ENCODE data around the gene COG5. TPM values are rescaled to one million over a fixed set of nuclear protein-coding genes. Genes with fewer than 3 reads are reported as not detected.
"Not testable (repeated sequence)": the region's sequence is repeated elsewhere in the genome, so short reads cannot be mapped to it uniquely, and the experiment has no call there.

Gene COG5
- total RNA-seq, 1 donor = 53.8 TPM

- DNase-seq (ENCODE audit: low read depth) = no peak
- H3K4me3 ChIP-seq (ENCODE audit: low read depth, low read length) = no peak overlapping the region
- TF ChIP-seq CTCF (IDR thresholded peaks at IDR 0.05; ENCODE audit: insufficient read depth, low read length) = no peak
These were observed 308.1 kb downstream of the COG5 start for GRCh38 chr7:107255602-107256001.

- no peak for TF ChIP-seq CTCF (IDR thresholded peaks at IDR 0.05; ENCODE audit: insufficient read depth, low read length)
- no peak for DNase-seq (ENCODE audit: low read depth)
- H3K4me3 ChIP-seq (ENCODE audit: low read depth, low read length) = no peak overlapping the region
These were observed 309.2 kb downstream of the COG5 start for GRCh38 chr7:107254398-107254985.

GRCh38 chr7:107253599-107253998 lies 310.1 kb downstream of the COG5 start:
- no peak for TF ChIP-seq CTCF (IDR thresholded peaks at IDR 0.05; ENCODE audit: insufficient read depth, low read length)
- no peak for DNase-seq (ENCODE audit: low read depth)
- no peak overlapping the region for H3K4me3 ChIP-seq (ENCODE audit: low read depth, low read length)

GRCh38 chr7:107251963-107252362 lies 311.8 kb downstream of the COG5 start:
- H3K4me3 ChIP-seq (ENCODE audit: low read depth, low read length) = no peak overlapping the region
- DNase-seq (ENCODE audit: low read depth) = no peak
- TF ChIP-seq CTCF (IDR thresholded peaks at IDR 0.05; ENCODE audit: insufficient read depth, low read length) = no peak

- DNase-seq (ENCODE audit: low read depth) = no peak
- H3K4me3 ChIP-seq (ENCODE audit: low read depth, low read length) = no peak overlapping the region
- TF ChIP-seq CTCF (IDR thresholded peaks at IDR 0.05; ENCODE audit: insufficient read depth, low read length) = no peak
These were observed 315.0 kb downstream of the COG5 start for GRCh38 chr7:107248551-107249316.

GRCh38 chr7:107246836-107247235 lies 316.9 kb downstream of the COG5 start:
- not testable (repeated sequence) for H3K4me3 ChIP-seq (ENCODE audit: low read depth, low read length); DNase-seq (ENCODE audit: low read depth)

GRCh38 chr7:107244613-107245012 lies 319.1 kb downstream of the COG5 start:
- TF ChIP-seq CTCF (IDR thresholded peaks at IDR 0.05; ENCODE audit: insufficient read depth, low read length) = no peak
- H3K4me3 ChIP-seq (ENCODE audit: low read depth, low read length) = no peak overlapping the region
- no peak for DNase-seq (ENCODE audit: low read depth)
